T-helper 22 cell (primary cell): ENCODE data around the gene RNU5B-1.

ENCODE experiments used
- DNase-seq: peaks from one replicate; pipeline ENCODE4 v3.0.0-alpha.2; 2020; ENCODE audit warnings: low read depth

The RNU5B-1 gene

DNA sequence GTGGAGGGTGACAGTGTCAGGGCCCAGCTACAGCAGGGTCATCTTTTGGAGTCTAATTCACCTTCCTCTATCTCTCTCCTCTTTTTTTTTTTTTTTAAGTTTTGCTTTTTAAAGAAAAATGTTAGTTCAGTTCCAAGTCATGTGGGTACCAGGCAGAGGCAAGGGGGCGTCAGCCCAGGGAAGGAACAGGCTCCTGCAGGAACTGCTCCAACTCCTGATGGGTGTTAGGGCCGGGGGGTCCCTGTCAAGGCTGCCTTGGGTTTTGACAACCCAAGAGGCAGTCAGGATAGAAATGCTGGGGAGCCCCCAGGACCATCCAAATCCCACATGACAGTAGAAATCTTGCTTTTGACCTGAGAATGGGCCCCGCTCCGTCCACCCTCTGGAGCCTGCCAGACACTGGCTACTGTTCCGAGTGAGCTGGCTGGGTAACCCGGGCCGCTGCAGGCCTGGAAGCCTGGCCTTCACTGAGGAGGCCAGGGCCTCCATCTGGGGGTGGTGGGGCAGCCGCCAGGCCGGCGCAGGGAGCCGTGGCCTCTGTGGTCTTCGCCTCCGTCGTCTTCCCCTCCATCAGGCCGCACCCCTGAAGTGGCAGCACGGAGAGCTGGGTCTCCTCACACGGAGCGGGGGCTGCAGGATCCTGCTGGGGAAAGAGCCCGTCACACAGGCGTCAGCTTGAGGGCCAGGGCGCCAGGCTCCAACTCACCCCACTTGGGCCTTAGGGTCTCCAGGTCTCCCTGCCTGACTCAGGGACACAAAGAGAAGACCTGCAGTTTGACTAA, 24.2 kb downstream of the RNU5B-1 start:
- DNase-seq = no peak

DNA sequence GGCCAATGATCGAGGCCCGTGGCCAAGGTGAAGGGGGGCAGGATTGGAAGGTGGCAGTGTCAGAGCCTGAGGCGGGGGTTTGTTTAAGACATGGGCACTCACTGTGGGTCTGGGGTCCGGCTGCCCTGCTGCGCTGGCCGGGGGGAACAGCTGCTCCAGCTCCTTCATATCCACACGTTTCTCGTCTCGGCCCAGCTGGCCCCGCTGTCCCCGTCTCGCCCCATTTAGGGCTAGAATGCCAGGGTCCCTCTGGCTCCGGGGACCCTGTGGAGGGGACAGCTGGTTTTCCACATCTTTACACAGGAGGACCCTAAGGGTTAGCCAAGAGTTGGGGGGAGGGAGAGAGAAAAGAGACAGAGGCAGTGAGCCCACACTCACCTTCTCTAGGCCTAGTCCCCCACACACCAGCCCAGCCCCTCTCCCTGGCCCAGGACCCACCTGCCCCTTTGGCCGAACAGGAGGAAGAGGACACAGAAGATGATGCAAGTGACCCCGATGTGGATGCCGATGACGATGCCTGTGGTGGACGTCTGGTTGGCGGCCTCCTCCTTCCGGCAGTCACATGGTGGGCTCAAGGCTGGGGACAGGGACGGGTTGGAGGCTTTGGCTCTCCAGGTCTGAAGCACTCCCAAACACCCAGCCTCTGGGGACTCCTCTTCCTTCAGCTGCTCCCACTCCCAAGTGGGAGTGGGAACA, 25.0 kb downstream of the RNU5B-1 start:
- no peak for DNase-seq

DNA sequence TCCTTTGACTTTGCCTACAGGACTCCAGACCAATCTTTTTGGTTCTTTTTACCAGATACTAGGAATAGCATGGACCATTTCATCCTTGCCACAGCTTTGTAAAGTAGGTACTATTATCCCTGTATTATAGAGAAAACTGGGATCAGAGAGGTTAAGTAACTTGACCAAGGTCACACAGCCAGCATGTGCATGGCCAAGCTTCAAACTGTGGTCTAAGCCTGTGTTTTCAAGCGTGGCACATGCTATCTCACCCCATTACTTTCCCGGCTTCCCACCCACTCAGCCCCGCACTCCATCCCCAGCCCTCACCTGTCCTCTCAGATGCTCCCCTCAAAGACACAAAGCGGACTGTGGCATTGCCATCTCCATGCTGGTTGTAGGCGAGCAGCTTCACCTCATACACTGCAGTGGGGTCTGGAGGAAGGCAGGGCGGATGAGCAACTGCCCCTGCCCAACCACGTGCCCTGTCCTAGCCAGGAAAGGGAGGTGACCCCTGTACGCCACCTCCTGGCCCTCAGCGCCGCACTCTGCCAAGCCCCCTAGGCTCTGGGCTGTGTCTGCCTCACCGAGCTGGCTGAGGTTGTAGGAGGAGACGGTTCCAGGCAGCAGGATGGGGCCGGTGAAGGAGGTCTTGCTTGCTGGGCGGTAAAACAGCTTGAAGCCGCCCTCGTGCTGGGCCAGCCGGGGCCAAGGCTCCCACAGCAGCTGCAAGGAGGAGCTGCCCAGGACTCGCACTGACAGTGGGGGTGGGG, 25.7 kb downstream of the RNU5B-1 start:
- no peak for DNase-seq

- DNase-seq = no peak
Observed at GRCh38 chr15:65330934-65331645, 26.6 kb downstream of the RNU5B-1 start.

- DNase-seq = no peak
Observed at GRCh38 chr15:65331811-65332210, 27.3 kb downstream of the RNU5B-1 start.

DNA sequence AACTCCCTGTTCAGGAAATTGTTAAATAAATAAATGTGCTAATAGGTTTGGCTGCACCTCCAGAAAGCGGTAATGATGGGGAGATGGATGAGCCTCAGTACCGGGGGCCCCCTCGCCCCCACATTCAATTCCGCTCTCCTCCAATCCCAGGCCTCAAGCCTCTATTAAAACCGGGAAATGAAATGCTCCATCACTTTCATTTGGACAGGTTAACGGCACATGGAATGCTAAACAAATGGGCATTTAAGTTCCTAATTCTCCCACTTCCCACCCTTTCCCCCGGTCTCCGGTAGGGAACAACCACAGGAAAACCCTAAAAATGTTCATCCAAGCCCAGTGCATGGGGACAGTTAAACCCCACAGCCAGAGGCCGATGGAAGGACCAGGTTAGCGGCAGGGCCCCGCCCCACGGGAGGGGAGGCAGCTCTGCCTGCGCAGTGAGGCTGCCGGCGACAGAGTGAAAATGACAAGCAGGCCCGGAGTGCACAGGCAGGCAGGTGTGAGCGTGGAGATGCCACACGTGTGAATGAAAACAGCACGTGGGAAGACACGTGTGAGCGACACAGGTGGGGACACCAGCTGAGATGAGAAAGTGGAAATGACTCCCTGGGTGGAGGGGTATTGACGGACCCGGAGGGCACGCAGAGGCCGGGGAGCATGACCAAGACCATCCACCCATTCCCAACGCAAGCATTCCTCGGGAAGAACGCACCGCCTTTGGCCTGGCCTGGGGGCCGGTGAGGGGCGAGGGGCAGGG, 28.1 kb downstream of the RNU5B-1 start:
- DNase-seq = no peak

DNA sequence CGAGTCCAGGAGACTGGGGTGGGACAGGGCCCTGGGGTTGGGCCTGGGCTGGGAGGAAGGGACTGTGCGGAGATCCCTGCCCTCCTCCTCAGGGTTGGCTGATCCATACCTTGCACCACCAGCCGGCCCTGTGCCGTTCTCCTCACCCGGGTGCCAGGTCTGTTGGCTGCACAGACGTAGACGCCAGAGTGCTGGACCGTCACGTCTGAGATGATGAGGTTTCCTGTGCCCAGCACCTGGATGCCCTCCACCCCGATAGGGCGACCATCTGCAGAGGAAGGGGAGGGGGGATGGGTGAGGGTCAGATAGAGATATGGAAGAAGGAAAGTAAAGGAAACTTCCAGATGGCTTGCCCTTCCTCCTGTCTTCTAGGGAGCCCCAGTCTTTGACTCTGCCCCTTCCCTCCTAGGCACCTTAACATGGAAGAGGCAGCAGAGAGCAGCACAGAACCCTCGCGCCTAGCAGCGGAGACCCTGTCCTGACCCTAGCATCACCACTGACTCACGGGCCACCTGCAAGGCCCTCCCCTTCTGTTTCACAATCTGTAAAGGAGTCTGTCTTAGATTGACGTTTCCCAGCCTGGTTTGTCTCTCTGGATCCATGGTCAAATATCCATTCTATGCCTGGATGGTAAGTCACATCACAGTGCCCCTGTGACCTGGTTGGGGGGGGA, 28.8 kb downstream of the RNU5B-1 start:
- no peak for DNase-seq

- DNase-seq = no peak
Observed at GRCh38 chr15:65333856-65334255, 29.4 kb downstream of the RNU5B-1 start.

GRCh38 chr15:65334586-65335231, 30.2 kb downstream of the RNU5B-1 start:
- no peak for DNase-seq

- no peak for DNase-seq
Observed at GRCh38 chr15:65335278-65336055, 31.0 kb downstream of the RNU5B-1 start.

DNA sequence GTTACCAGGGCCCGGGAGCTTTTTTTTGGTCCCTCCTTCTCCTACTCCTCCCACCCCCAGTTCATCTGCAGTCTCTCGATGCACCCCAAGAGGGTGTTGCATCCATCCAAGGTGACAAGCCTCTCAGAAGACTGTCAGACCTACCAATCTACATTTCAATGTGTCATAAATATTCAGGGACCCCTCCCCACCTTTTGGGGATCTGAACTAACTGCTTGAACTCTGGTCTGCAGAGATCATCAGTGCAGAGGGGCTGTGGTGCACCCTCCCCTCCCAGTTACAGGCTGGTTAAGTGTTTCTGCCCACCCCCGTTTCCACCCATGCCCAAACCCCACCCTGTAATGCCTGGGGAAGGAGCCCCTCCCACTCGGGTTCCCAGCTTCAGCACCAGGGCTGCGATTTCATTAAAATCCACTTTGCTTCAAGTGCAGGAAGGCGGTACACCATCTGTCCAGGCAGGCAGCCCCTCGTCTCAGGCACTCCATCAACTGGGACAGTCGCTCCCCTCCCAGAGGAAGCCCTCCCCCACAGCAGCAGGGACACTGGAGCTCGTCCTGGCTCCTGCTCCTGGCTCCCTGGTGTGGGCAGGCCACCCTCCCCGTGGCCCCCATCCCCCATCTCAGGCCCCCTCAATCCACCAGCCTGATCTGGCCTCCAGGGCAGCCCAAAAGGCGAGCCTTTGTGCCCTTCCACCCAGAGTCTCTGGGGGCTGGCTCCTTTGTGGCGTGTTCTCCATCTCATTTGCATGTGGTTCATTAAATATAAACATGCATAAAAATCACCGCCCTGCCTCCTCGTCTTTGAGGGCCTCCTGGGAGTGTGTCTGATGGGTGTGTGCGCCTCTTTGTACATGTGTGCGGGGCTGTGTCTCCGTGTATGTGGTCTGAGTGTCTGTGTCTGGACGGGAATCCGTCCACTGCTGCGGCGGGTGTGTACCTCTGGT, 32.3 kb downstream of the RNU5B-1 start:
- DNase-seq = no peak

DNA sequence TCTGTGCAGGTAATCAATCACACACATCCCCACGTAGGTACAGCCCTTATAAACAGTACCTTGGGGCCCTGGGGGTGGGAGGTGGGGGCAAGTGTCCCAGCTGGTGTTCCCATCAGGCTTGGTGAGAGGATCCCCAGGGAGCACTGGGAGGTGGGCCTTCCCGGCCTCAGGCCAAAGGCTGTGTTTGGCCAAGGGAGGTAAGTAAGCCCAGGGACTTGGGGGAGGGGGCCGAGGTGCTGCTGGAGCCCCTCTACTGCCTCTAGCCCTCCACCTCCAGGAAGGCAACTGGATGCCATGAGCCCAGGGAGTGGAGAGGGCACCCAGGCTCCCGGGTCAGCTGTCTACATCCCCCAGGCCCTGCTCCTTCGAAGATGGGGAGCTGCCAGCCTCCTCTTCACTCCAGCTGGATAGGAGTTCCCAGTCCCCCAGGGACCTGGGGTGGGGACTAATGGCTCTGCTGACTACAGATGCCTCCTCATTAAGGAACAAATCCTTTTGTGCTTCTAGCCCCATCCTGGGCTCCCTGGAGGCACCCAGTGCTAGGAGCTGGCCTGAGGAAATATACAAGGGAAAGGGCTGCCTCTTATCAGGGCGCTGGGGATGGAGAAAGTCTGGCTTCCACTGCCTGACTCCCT, 33.1 kb downstream of the RNU5B-1 start:
- no peak for DNase-seq

- no peak for DNase-seq
Observed at GRCh38 chr15:65338366-65338765, 33.9 kb downstream of the RNU5B-1 start.

DNA sequence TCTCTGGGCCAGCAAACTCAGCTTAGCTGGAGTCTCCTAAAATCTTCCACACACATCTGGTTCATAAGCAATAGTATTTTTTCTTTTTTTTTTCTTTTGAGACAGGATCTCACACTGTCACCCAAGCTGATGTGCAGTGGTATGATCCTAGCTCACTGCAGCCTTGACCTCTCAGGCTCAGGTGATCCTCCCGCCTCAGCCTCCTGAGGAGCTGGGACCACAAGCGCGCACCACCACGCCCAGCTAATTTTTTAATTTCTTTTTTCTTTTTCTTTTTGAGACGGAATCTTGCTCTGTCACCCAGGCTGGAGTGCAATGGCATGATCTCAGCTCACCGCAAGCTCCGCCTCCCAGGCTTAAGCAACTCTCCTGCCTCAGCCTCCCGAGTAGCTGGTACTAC, 34.3 kb downstream of the RNU5B-1 start:
- DNase-seq = no peak

DNA sequence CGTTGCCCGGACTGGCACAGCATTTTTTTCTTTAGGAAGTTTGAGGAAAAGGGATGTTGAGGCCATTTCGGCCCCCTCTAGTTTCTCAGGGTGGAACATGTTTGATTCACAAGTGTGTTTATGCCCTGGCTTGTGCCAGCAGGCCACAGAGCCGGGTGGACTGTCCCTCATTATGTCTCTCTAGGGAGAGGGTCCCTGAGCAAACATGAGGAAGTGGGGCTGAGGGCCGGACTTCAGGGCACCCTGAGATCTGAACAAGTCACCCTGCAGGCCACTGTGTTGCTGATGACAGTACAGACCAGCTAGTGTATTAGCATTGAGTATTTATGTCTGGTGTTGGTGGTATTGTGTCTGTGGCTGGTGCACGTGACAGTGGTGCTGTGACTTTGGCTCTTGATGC, 34.9 kb downstream of the RNU5B-1 start:
- DNase-seq = no peak

DNA sequence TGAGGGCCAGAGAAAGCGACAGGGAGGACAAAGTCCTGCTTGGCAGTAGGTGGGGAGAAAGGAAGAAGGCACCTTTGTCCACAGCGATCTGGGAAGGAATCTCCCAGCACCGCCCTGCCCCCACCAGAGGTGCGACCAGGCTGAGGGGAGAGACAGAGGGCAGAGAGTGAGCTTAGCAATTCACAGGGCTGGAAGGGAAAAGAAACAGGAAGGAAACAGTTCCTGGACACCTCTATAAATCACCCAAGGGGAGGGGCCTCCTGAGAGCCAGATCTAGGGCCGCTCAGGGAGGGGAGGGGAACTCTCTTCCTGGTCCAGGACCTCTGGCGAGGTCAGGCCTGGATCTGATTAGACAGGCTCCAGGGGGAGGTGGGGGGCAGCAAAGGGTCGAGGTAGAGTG, 35.4 kb downstream of the RNU5B-1 start:
- DNase-seq = no peak

- DNase-seq = no peak
Observed at GRCh38 chr15:65342493-65342892, 38.0 kb downstream of the RNU5B-1 start.

- DNase-seq = no peak
Observed at GRCh38 chr15:65343374-65343981, 39.0 kb downstream of the RNU5B-1 start.
